Measurements from ENCODE around the gene EPAS1.
A peak's percentile ranks its signal among the peaks of the same experiment; 100 is the strongest.

Gene EPAS1

DNA sequence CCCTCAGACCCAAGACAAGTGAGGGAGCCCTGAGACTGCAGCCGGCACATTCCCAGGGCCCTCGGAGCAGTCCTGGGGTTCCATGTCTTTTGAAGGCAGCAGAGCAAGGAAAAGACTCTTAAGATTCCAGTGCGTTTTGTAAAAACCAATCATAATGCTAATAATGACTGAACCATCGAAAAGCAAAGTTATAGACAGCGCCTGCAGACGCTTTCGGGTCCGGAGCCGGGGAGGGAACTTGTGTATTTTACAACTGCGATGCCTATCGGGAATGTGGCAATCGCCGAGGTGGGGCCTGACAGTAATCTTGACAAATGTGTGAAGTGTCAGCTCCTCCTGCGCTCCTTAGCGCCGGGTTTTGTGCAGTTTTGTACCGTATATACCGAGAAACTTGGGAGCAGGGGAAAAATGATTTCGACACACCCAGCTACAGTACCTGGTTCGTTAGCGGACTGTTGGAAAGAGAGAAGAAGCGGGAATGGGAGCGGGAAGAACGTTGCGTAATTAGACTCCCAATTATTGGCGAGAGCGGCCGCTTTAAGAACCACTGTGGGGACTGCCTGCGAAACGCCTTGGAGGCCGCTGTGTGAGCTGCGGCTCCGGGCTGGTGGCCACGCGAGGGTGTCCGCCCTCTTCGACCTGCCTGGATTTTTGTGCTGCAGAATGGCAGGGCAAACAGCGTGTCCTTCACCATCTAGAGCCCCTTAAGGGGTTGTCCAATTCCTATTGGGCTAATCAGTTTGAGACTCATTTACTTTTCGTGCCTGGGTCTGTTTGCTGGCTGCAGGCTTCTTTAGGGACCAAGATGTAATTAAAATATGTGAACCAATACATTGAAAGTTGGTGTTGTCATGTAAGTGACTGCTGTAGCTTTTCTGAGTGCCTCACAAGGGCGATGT lies 2.4 kb downstream of the EPAS1 start:
- H3K9me3 ChIP-seq (ENCODE audit: control insufficient read depth in 1 of 2, low read length in 2 of 2) = no peaks in the 10 kb centered on the region
- no peaks in the 10 kb centered on the region for H3K27me3 ChIP-seq (ENCODE audit: control insufficient read depth in 1 of 2, insufficient read depth in 2 of 2, low read length in 2 of 2)
- no peaks in the 10 kb centered on the region for H3K36me3 ChIP-seq (ENCODE audit: control insufficient read depth in 1 of 2, insufficient read depth in 2 of 2, low read length in 2 of 2)
- H3K4me3 ChIP-seq (ENCODE audit: low read depth in 1 of 2, low read length in 2 of 2) = peak overlapping the region; percentile 86 to 89
- H3K27ac ChIP-seq (ENCODE audit: low read depth, low read length) = peak overlapping the region; percentile 94
- H3K4me1 ChIP-seq (ENCODE audit: control insufficient read depth in 1 of 2, insufficient read depth in 2 of 2, low read length in 2 of 2) = peaks cover 44% of the 10 kb centered on the region in 2 donors
- peak overlapping the region; percentile 78 to 86 for H3K9ac ChIP-seq (ENCODE audit: low read depth in 1 of 2, low read length in 2 of 2)

DNA sequence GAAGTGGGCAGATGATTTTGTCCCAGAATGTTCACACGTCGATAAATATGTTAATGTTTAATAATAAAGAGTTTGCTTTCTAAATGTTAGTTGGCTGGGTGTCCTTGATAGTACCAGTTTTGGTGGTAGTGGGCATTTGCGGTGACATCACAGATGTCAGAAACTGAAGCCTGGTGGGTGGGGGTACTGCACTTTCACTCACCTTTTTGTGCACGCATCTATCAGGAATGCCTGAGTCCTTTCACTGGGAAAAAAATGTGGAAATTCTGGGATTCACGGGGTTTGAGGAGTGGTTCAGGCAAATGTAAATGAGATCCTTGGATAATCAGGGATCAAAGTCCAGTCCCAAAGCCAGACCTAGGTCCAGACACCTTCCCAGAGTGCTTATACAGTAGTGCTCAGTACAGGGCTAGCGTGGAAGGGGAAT lies 3.2 kb downstream of the EPAS1 start:
- peaks cover 44 to 52% of the 10 kb centered on the region in 2 donors for H3K4me1 ChIP-seq (ENCODE audit: control insufficient read depth in 1 of 2, insufficient read depth in 2 of 2, low read length in 2 of 2)

DNA sequence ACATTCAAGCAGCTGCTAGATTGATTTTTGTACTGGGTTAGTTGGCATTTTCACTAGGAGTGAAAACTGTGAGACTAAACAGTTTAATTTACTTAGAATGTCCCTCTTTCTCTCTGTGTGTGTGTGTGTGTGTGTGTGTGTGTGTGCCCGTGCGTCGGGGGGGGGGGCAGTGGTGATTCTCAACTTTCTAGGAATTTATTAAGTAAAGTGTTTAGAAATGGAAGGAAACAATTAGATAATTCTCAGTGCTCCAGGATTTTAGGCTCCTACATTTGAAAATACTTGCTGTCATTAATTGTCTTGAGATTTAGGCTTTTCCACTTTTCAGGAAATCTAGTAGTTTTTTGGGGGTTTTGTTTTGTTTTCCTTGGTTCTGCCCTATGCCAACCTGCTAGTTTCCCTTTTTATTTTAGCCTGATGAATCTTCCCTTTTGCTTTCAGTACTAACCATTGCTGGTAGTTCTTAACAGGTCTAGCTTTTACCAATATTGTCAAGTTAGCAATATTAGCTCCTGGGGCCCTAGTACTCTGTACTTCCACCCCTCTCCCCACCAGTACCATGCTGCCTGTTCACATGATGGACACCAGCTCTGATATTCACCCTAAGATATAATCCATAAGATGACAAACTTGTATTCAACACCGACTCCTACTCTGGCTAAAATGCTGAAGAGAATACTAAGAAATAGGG lies 4.9 kb downstream of the EPAS1 start:
- H3K4me3 ChIP-seq (ENCODE audit: low read depth in 1 of 2, low read length in 2 of 2) = peak overlapping the region in 1 of 2 donors; percentile 9
- peaks cover 58 to 64% of the 10 kb centered on the region in 2 donors for H3K4me1 ChIP-seq (ENCODE audit: control insufficient read depth in 1 of 2, insufficient read depth in 2 of 2, low read length in 2 of 2)
- no peak overlapping the region for H3K27ac ChIP-seq (ENCODE audit: low read depth, low read length)

More for the DNA sequence above, 3.2 kb downstream of the EPAS1 start:
- H3K36me3 ChIP-seq (ENCODE audit: control insufficient read depth in 1 of 2, insufficient read depth in 2 of 2, low read length in 2 of 2) = peaks cover 0 to 6% of the 10 kb centered on the region in 2 donors
- no peaks in the 10 kb centered on the region for H3K9me3 ChIP-seq (ENCODE audit: control insufficient read depth in 1 of 2, low read length in 2 of 2)
- H3K4me3 ChIP-seq (ENCODE audit: low read depth in 1 of 2, low read length in 2 of 2) = peak overlapping the region; percentile 86 to 89
- H3K27me3 ChIP-seq (ENCODE audit: control insufficient read depth in 1 of 2, insufficient read depth in 2 of 2, low read length in 2 of 2) = no peaks in the 10 kb centered on the region
- peak overlapping the region; percentile 78 to 86 for H3K9ac ChIP-seq (ENCODE audit: low read depth in 1 of 2, low read length in 2 of 2)
- peak overlapping the region; percentile 94 for H3K27ac ChIP-seq (ENCODE audit: low read depth, low read length)

DNA sequence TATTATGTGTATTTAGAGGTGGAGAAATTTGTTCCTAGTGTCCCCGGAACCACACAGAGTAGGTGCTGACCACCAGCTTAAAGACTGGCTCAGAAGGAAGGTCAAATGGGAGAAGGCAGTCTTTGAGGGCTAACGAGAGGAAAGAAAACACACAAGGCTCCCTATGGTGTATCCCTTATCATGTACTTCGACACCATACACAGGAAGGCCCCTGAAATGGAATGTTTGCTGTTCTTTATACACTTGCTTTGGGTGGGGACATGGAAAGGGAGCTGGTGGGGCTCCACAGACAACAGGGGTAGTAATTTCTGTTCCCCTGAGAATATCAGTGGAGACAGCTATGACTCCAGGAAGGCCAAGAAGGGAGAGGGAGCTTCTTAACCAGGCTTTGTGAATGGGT lies 6.0 kb downstream of the EPAS1 start:
- peak overlapping the region in 1 of 2 donors; percentile 8 for H3K4me3 ChIP-seq (ENCODE audit: low read depth in 1 of 2, low read length in 2 of 2)
- peaks cover 68 to 75% of the 10 kb centered on the region in 2 donors for H3K4me1 ChIP-seq (ENCODE audit: control insufficient read depth in 1 of 2, insufficient read depth in 2 of 2, low read length in 2 of 2)
- no peak overlapping the region for H3K27ac ChIP-seq (ENCODE audit: low read depth, low read length)
- peak overlapping the region in 1 of 2 donors; percentile 12 for H3K9ac ChIP-seq (ENCODE audit: low read depth in 1 of 2, low read length in 2 of 2)
- H3K27me3 ChIP-seq (ENCODE audit: control insufficient read depth in 1 of 2, insufficient read depth in 2 of 2, low read length in 2 of 2) = no peaks in the 10 kb centered on the region
- H3K9me3 ChIP-seq (ENCODE audit: control insufficient read depth in 1 of 2, low read length in 2 of 2) = no peaks in the 10 kb centered on the region
- H3K36me3 ChIP-seq (ENCODE audit: control insufficient read depth in 1 of 2, insufficient read depth in 2 of 2, low read length in 2 of 2) = peaks cover 0 to 6% of the 10 kb centered on the region in 2 donors

More for the DNA sequence above, 4.9 kb downstream of the EPAS1 start:
- Histone ChIP-seq H3K9ac (ENCODE audit: low read depth in 1 of 2, low read length in 2 of 2) (no peak overlapping the region), H3K36me3 (ENCODE audit: control insufficient read depth in 1 of 2, insufficient read depth in 2 of 2, low read length in 2 of 2) (peaks cover 0 to 6% of the 10 kb centered on the region in 2 donors), H3K27me3 (ENCODE audit: control insufficient read depth in 1 of 2, insufficient read depth in 2 of 2, low read length in 2 of 2) (no peaks in the 10 kb centered on the region), H3K9me3 (ENCODE audit: control insufficient read depth in 1 of 2, low read length in 2 of 2) (no peaks in the 10 kb centered on the region)

DNA sequence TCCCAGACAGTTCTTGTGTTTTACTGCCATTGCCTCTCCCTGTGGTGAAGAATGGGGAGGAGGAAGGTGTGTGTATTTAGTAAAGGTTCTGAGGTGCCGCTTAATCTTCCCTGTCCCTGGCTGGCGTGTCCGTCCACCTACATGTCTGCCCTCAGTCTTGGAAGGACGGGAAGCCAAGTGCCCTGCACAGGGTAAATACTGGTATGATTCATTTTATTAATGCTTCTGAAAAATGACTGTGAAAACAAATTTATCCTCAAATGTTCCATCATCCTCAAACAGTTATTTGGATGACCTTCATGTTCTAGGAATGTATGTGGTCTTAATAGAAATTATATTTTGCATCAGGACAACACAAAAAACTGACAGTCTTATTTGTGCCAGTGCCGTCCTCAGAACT lies 6.6 kb downstream of the EPAS1 start:
- peaks cover 0 to 6% of the 10 kb centered on the region in 2 donors for H3K36me3 ChIP-seq (ENCODE audit: control insufficient read depth in 1 of 2, insufficient read depth in 2 of 2, low read length in 2 of 2)
- peak overlapping the region; percentile 18 for H3K27ac ChIP-seq (ENCODE audit: low read depth, low read length)
- H3K4me3 ChIP-seq (ENCODE audit: low read depth in 1 of 2, low read length in 2 of 2) = peak overlapping the region in 1 of 2 donors; percentile 8
- H3K4me1 ChIP-seq (ENCODE audit: control insufficient read depth in 1 of 2, insufficient read depth in 2 of 2, low read length in 2 of 2) = peaks cover 71 to 81% of the 10 kb centered on the region in 2 donors
- H3K27me3 ChIP-seq (ENCODE audit: control insufficient read depth in 1 of 2, insufficient read depth in 2 of 2, low read length in 2 of 2) = no peaks in the 10 kb centered on the region
- no peak overlapping the region for H3K9ac ChIP-seq (ENCODE audit: low read depth in 1 of 2, low read length in 2 of 2)
- no peaks in the 10 kb centered on the region for H3K9me3 ChIP-seq (ENCODE audit: control insufficient read depth in 1 of 2, low read length in 2 of 2)

DNA sequence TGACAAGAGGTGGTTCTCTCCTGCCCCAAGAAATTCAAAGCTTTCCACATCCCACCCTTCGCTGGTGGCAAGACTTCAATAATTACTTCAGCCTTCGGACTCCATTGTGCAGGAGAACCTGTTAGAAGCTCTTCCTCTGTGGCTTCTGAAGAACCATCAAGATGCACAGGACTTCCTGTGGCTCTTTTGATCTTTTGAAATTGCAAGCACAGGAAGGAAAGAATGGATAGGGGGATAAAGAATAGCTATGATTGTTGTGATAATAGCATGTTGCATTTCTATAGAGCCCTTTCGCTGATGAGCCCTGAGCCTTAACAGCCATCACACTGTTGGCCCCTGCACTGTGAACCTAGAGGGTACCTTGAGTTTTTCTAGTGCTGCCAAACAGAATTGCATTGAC lies 7.4 kb downstream of the EPAS1 start:
- Histone ChIP-seq H3K4me3 (ENCODE audit: low read depth in 1 of 2, low read length in 2 of 2) (no peak overlapping the region), H3K36me3 (ENCODE audit: control insufficient read depth in 1 of 2, insufficient read depth in 2 of 2, low read length in 2 of 2) (peaks cover 0 to 6% of the 10 kb centered on the region in 2 donors), H3K9me3 (ENCODE audit: control insufficient read depth in 1 of 2, low read length in 2 of 2) (no peaks in the 10 kb centered on the region), H3K27ac (ENCODE audit: low read depth, low read length) (no peak overlapping the region), H3K4me1 (ENCODE audit: control insufficient read depth in 1 of 2, insufficient read depth in 2 of 2, low read length in 2 of 2) (peaks cover 73 to 89% of the 10 kb centered on the region in 2 donors), H3K9ac (ENCODE audit: low read depth in 1 of 2, low read length in 2 of 2) (no peak overlapping the region), H3K27me3 (ENCODE audit: control insufficient read depth in 1 of 2, insufficient read depth in 2 of 2, low read length in 2 of 2) (no peaks in the 10 kb centered on the region)

DNA sequence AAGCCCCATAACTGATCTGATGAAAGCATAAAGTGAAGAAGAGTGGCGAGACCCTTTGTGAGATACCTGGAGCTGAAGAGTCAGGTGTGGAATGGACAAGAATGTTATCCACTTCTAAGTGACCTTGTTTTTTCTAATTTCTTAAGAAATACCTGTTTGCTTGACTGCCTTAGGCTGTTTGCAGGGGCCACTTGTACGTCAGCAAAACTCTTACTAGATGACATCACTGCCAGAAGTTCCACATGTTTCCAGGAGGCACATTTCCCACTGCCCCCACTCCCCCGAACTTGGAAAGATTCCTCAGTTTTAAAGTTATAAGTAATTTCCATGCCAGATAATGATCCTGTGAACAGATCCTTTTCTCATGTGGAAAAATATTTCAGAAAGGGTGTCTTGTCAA lies 8.0 kb downstream of the EPAS1 start:
- Histone ChIP-seq H3K4me1 (ENCODE audit: control insufficient read depth in 1 of 2, insufficient read depth in 2 of 2, low read length in 2 of 2) (peaks cover 73 to 90% of the 10 kb centered on the region in 2 donors), H3K27ac (ENCODE audit: low read depth, low read length) (no peak overlapping the region), H3K36me3 (ENCODE audit: control insufficient read depth in 1 of 2, insufficient read depth in 2 of 2, low read length in 2 of 2) (peaks cover 0 to 6% of the 10 kb centered on the region in 2 donors), H3K4me3 (ENCODE audit: low read depth in 1 of 2, low read length in 2 of 2) (no peak overlapping the region), H3K27me3 (ENCODE audit: control insufficient read depth in 1 of 2, insufficient read depth in 2 of 2, low read length in 2 of 2) (no peaks in the 10 kb centered on the region), H3K9me3 (ENCODE audit: control insufficient read depth in 1 of 2, low read length in 2 of 2) (no peaks in the 10 kb centered on the region), H3K9ac (ENCODE audit: low read depth in 1 of 2, low read length in 2 of 2) (no peak overlapping the region)

DNA sequence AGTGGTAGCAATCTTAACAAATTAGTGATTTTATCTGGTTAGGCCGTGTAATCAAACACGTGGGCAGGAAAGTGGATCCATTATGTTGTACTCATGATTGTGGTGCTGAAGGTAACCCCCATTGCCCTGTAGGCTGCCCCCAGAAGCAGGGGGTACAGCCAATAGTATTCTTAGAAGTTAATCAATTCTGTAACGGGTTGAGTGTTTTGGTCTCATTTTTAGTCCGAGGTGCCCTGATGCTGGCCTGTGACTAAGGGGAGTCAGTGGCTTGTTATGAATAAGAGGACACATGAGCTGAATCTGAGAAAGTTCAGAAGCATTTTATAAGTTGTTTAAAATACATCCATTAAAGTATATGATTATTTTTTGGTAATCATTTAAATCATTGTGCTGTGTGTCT lies 8.6 kb downstream of the EPAS1 start:
- peaks cover 72 to 89% of the 10 kb centered on the region in 2 donors for H3K4me1 ChIP-seq (ENCODE audit: control insufficient read depth in 1 of 2, insufficient read depth in 2 of 2, low read length in 2 of 2)
- peaks cover 0 to 6% of the 10 kb centered on the region in 2 donors for H3K36me3 ChIP-seq (ENCODE audit: control insufficient read depth in 1 of 2, insufficient read depth in 2 of 2, low read length in 2 of 2)
- no peaks in the 10 kb centered on the region for H3K27me3 ChIP-seq (ENCODE audit: control insufficient read depth in 1 of 2, insufficient read depth in 2 of 2, low read length in 2 of 2)
- no peak overlapping the region for H3K4me3 ChIP-seq (ENCODE audit: low read depth in 1 of 2, low read length in 2 of 2)
- no peaks in the 10 kb centered on the region for H3K9me3 ChIP-seq (ENCODE audit: control insufficient read depth in 1 of 2, low read length in 2 of 2)
- H3K27ac ChIP-seq (ENCODE audit: low read depth, low read length) = no peak overlapping the region
- H3K9ac ChIP-seq (ENCODE audit: low read depth in 1 of 2, low read length in 2 of 2) = peak overlapping the region in 1 of 2 donors; percentile 55

DNA sequence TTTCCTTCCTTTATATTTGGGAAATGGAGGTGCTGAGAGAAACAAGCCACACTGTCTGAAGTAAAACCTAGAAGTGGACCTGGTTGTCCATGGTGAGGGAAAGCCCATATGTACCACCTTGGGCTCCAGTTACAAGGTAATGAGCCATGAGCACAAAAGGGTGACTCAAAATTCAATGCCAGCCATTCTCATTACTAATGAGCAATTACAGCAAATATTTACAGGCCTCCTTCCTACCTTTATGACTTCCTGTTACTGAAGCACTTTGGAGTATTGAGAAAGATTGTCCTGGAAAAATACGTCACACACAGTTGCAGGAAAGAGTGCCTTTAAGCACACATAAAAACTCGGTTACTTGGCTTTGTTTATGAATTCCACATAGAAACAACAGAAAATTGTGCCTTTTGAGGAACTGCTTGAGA lies 9.1 kb downstream of the EPAS1 start:
- Histone ChIP-seq H3K4me3 (ENCODE audit: low read depth in 1 of 2, low read length in 2 of 2) (no peak overlapping the region), H3K27ac (ENCODE audit: low read depth, low read length) (peak overlapping the region; percentile 61), H3K27me3 (ENCODE audit: control insufficient read depth in 1 of 2, insufficient read depth in 2 of 2, low read length in 2 of 2) (no peaks in the 10 kb centered on the region), H3K36me3 (ENCODE audit: control insufficient read depth in 1 of 2, insufficient read depth in 2 of 2, low read length in 2 of 2) (peaks cover 0 to 6% of the 10 kb centered on the region in 2 donors), H3K4me1 (ENCODE audit: control insufficient read depth in 1 of 2, insufficient read depth in 2 of 2, low read length in 2 of 2) (peaks cover 75 to 95% of the 10 kb centered on the region in 2 donors), H3K9me3 (ENCODE audit: control insufficient read depth in 1 of 2, low read length in 2 of 2) (no peaks in the 10 kb centered on the region), H3K9ac (ENCODE audit: low read depth in 1 of 2, low read length in 2 of 2) (peak overlapping the region in 1 of 2 donors; percentile 55)

Data from duodenal mucosa (tissue), 2 donors.